Neural progenitor cell (in vitro differentiated cells): ENCODE data around the gene PCTP. TPM values are rescaled to one million over a fixed set of nuclear protein-coding genes. Genes with fewer than 3 reads are reported as not detected.

Source experiments
- DNase-seq: peaks from one replicate; pipeline ENCODE4 v3.0.0-alpha.2; 2016; ENCODE audit warnings: low spot score
- H2AFZ ChIP-seq: fragments of 200-600 bp; sonication (generic); replicated peaks from 2 replicates; pipeline ENCODE4 v1.6.1; 2016; ENCODE audit warnings: antibody characterized with exemption
- H3F3A ChIP-seq: fragments of 200-600 bp; sonication (generic); 2 replicates; pipeline ENCODE4 v1.6.1; 2016; ENCODE audit warnings: antibody characterized with exemption, low read depth
- H3K27ac ChIP-seq: fragments of 200-600 bp; sonication (generic); 2 replicates; pipeline ENCODE4 v1.5.1; 2016; ENCODE audit warnings: mild to moderate bottlenecking
- H3K27me3 ChIP-seq: fragments of 200-600 bp; sonication (generic); 2 replicates; pipeline ENCODE4 v1.6.1; 2016; ENCODE audit warnings: mild to moderate bottlenecking, moderate library complexity
- H3K36me3 ChIP-seq: fragments of 200-600 bp; sonication (generic); 2 replicates; pipeline ENCODE4 v1.5.1; 2016
- H3K4me1 ChIP-seq: fragments of 200-600 bp; sonication (generic); 2 replicates; pipeline ENCODE4 v1.6.1; 2016; ENCODE audit warnings: mixed run types
- H3K4me2 ChIP-seq: fragments of 200-600 bp; sonication (generic); 2 replicates; pipeline ENCODE4 v1.6.1; 2016
- H3K4me3 ChIP-seq: fragments of 200-600 bp; sonication (generic); 2 replicates; pipeline ENCODE4 v1.5.1; 2016
- H3K79me2 ChIP-seq: fragments of 200-600 bp; sonication (generic); 2 replicates; pipeline ENCODE4 v1.6.1; 2016; ENCODE audit warnings: low read depth
- H3K9ac ChIP-seq: fragments of 200-600 bp; sonication (generic); 2 replicates; pipeline ENCODE4 v1.6.1; 2016
- H3K9me3 ChIP-seq: fragments of 200-600 bp; sonication (generic); 2 replicates; pipeline ENCODE4 v1.5.1; 2016; ENCODE audit warnings: low read depth
- H4K20me1 ChIP-seq: fragments of 200-600 bp; sonication (generic); 2 replicates; pipeline ENCODE4 v1.6.1; 2016; ENCODE audit warnings: low read depth
- H3K27ac Mint-ChIP-seq: 3 replicates; pipeline ENCODE4 v1.8.0; 2021; ENCODE audit warnings: mixed read lengths
- H3K27me3 Mint-ChIP-seq: 2 replicates; pipeline ENCODE4 v1.8.0; 2022; ENCODE audit warnings: low read depth, mild to moderate bottlenecking, inconsistent platforms, moderate library complexity, mixed read lengths; ENCODE audit not compliant: insufficient read depth
- H3K36me3 Mint-ChIP-seq: 3 replicates; pipeline ENCODE4 v1.8.0; 2021; ENCODE audit warnings: mixed read lengths
- H3K4me1 Mint-ChIP-seq: 3 replicates; pipeline ENCODE4 v1.8.0; 2021; ENCODE audit warnings: mixed read lengths
- H3K4me3 Mint-ChIP-seq: 3 replicates; pipeline ENCODE4 v1.8.0; 2021; ENCODE audit warnings: mild to moderate bottlenecking, moderate library complexity, mixed read lengths
- H3K9me3 Mint-ChIP-seq: 3 replicates; pipeline ENCODE4 v1.8.0; 2020; ENCODE audit warnings: mixed read lengths
- CTCF ChIP-seq: fragments of 200-600 bp; sonication (generic); IDR thresholded peaks from 2 replicates; pipeline ENCODE4 v1.5.1; 2017; ENCODE audit warnings: antibody characterized with exemption, mild to moderate bottlenecking
- EZH2 ChIP-seq: fragments of 200-600 bp; sonication (generic); IDR thresholded peaks from 2 replicates; pipeline ENCODE4 v1.6.1; 2017; ENCODE audit warnings: antibody characterized with exemption, mild to moderate bottlenecking, moderate library complexity
- EZH2phosphoT487 ChIP-seq: fragments of 200-600 bp; sonication (generic); IDR thresholded peaks from 2 replicates; pipeline ENCODE4 v1.6.1; 2017; ENCODE audit warnings: antibody characterized with exemption
- total RNA-seq: library from RNA; depleted of rRNA; stranded (reverse); fragments of >200 nt; gene quantifications from 2 replicates; pipeline ENCODE4 v1.2.3, GENCODE V29; 2015; ENCODE audit warnings: low replicate concordance

PCTP gene
- total RNA-seq, 1 donor from 2014 or later: 26.5 TPM

- TF ChIP-seq EZH2phosphoT487: no peak
- H3K4me2 ChIP-seq: no peak overlapping the region
- H2AFZ ChIP-seq: no peak overlapping the region
- H3K9me3 ChIP-seq: no peaks in the 10 kb centered on the region
- Mint-ChIP-seq H3K27ac (no peak overlapping the region), H3K36me3 (peaks cover 17% of the 10 kb centered on the region), H3K9me3 (no peaks in the 10 kb centered on the region), H3K4me1 (no peaks in the 10 kb centered on the region), H3K27me3 (peaks cover 5% of the 10 kb centered on the region), H3K4me3 (no peak overlapping the region)
- no peak overlapping the region for H3K9ac ChIP-seq
- DNase-seq: no peak
- H3K27ac ChIP-seq: no peak overlapping the region
- H3K4me1 ChIP-seq: no peaks in the 10 kb centered on the region
- no peaks in the 10 kb centered on the region for H3K79me2 ChIP-seq
- no peaks in the 10 kb centered on the region for H3F3A ChIP-seq
- no peaks in the 10 kb centered on the region for H3K36me3 ChIP-seq
- H4K20me1 ChIP-seq: no peaks in the 10 kb centered on the region
- H3K27me3 ChIP-seq: no peaks in the 10 kb centered on the region
- H3K4me3 ChIP-seq: no peak overlapping the region
These were observed 18.2 kb downstream of the PCTP start for GRCh38 chr17:55768936-55769624.

GRCh38 chr17:55769625-55770000 is 18.8 kb downstream of the PCTP start:
- no peak overlapping the region for H3K27ac ChIP-seq
- no peaks in the 10 kb centered on the region for H3K9me3 ChIP-seq
- Mint-ChIP-seq H3K9me3 (no peaks in the 10 kb centered on the region), H3K4me3 (no peak overlapping the region), H3K4me1 (peaks cover 3% of the 10 kb centered on the region), H3K27me3 (peaks cover 5% of the 10 kb centered on the region), H3K27ac (no peak overlapping the region), H3K36me3 (peaks cover 20% of the 10 kb centered on the region)
- H3K36me3 ChIP-seq: no peaks in the 10 kb centered on the region
- H3K4me1 ChIP-seq: peaks cover 4% of the 10 kb centered on the region
- no peaks in the 10 kb centered on the region for H3K27me3 ChIP-seq
- TF ChIP-seq EZH2 (no peak), EZH2phosphoT487 (no peak), CTCF (no peak)
- no peaks in the 10 kb centered on the region for H3K79me2 ChIP-seq
- no peaks in the 10 kb centered on the region for H4K20me1 ChIP-seq
- H2AFZ ChIP-seq: no peak overlapping the region
- peaks cover 5% of the 10 kb centered on the region for H3F3A ChIP-seq
- no peak overlapping the region for H3K4me2 ChIP-seq
- no peak for DNase-seq
- no peak overlapping the region for H3K9ac ChIP-seq
- H3K4me3 ChIP-seq: no peak overlapping the region

- Histone ChIP-seq H2AFZ (no peak overlapping the region), H3K27ac (no peak overlapping the region), H3K79me2 (no peaks in the 10 kb centered on the region), H3K4me1 (peaks cover 10% of the 10 kb centered on the region), H3K4me2 (no peak overlapping the region), H3K9ac (no peak overlapping the region), H3K9me3 (no peaks in the 10 kb centered on the region), H3K4me3 (no peak overlapping the region), H3F3A (peaks cover 10% of the 10 kb centered on the region), H4K20me1 (no peaks in the 10 kb centered on the region), H3K27me3 (no peaks in the 10 kb centered on the region), H3K36me3 (no peaks in the 10 kb centered on the region)
- TF ChIP-seq EZH2: no peak
- TF ChIP-seq CTCF: peak; percentile 74
- TF ChIP-seq EZH2phosphoT487: no peak
- H3K4me3 Mint-ChIP-seq: no peak overlapping the region
- peaks cover 10% of the 10 kb centered on the region for H3K4me1 Mint-ChIP-seq
- no peak overlapping the region for H3K27ac Mint-ChIP-seq
- peaks cover 21% of the 10 kb centered on the region for H3K36me3 Mint-ChIP-seq
- no peaks in the 10 kb centered on the region for H3K9me3 Mint-ChIP-seq
- H3K27me3 Mint-ChIP-seq: peaks cover 5% of the 10 kb centered on the region
- DNase-seq: peak; percentile 65
These were observed 19.5 kb downstream of the PCTP start for GRCh38 chr17:55770196-55770870.

- Histone ChIP-seq H3K4me2 (no peak overlapping the region), H3K9ac (no peak overlapping the region), H3K4me1 (peaks cover 18% of the 10 kb centered on the region), H3K36me3 (no peaks in the 10 kb centered on the region), H3F3A (peaks cover 10% of the 10 kb centered on the region), H4K20me1 (no peaks in the 10 kb centered on the region), H3K9me3 (no peaks in the 10 kb centered on the region), H2AFZ (no peak overlapping the region), H3K27ac (no peak overlapping the region), H3K27me3 (no peaks in the 10 kb centered on the region), H3K79me2 (no peaks in the 10 kb centered on the region), H3K4me3 (no peak overlapping the region)
- Mint-ChIP-seq H3K4me3 (no peak overlapping the region), H3K4me1 (peaks cover 13% of the 10 kb centered on the region), H3K27ac (no peak overlapping the region), H3K9me3 (no peaks in the 10 kb centered on the region), H3K27me3 (peaks cover 5% of the 10 kb centered on the region), H3K36me3 (peaks cover 30% of the 10 kb centered on the region)
- no peak for TF ChIP-seq EZH2phosphoT487
- TF ChIP-seq EZH2: no peak
- TF ChIP-seq CTCF: peak; percentile 15
- DNase-seq: no peak
These were observed 21.2 kb downstream of the PCTP start for GRCh38 chr17:55772086-55772485.
